GM19395 (cell line): Measurements from ENCODE around the gene DSTN.

Source experiments
- ATAC-seq: cut with Tn5 transposase; IDR thresholded peaks from one replicate; pipeline ENCODE4 v1.9.1; 2021; ENCODE audit warnings: mild to moderate bottlenecking, moderate library complexity; ENCODE audit not compliant: unreplicated experiment

DSTN gene

DNA sequence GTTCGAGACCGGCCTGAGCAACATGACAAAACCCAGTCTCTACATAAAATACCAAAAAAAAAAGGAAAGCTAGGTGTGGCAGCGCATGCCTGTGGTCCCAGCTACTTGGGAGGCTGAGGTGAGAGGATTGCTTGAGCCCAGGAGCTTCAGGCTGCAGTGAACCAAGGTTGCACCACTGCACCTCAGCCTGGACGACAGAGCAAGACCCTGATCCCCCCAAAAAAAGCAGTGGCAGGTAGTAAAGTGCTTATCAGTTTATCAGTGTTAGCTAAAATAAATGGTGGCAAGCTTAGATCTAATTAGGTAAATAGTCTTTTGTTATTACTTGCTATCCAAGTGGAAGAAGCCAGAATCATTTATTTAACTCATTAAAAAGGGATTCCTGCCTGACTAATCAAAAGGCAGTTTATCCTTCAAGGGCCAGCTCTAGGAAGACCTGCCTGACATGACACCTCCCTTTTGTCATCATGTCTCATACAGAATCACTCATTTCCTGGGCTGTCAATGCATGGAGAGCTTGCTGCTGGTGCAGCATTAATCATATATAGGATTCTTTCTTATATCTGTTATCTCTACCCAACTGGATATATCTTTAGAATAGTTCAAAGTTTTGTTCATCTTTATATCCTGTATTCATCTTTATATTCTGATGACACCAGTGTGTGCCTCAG, 9.6 kb downstream of the DSTN start:
- ATAC-seq = no peak

DNA sequence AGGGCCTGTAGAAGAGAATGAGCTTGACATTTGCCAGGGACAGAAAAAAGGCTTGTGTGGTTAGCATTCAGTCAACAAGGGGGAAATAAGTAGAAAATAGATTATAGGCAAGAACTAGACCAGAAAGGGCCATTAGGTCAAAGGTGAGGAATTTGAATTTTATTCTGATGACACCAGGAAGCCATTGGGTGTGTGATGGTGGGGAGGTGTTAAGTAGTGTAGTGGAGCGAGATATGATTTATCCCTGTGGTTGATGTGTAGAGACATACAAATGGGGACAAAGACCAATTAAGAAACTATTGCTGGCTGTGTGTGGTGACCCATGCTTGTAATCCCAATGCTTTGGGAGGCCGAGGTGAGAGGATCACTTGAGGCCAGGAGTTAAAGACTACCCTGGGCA, 11.0 kb downstream of the DSTN start:
- no peak for ATAC-seq

DNA sequence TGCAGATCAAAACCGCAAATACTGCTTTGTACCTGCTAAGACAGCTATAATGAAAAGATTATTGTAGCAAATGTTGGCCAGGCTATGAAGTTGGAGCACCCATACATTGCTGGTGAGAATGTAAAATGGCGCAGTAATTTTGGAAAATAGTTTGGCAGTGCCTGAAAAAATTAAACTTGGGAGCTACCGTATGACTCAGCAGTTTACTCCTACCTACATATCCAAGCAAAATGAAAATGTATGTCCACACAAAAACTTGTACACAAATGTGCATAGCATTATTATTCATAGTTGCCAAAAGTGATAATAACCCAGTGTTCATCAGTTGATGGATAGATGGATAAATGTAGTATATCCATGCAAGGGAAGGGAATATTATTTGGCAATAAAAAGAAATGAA, 13.3 kb downstream of the DSTN start:
- ATAC-seq = no peak

DNA sequence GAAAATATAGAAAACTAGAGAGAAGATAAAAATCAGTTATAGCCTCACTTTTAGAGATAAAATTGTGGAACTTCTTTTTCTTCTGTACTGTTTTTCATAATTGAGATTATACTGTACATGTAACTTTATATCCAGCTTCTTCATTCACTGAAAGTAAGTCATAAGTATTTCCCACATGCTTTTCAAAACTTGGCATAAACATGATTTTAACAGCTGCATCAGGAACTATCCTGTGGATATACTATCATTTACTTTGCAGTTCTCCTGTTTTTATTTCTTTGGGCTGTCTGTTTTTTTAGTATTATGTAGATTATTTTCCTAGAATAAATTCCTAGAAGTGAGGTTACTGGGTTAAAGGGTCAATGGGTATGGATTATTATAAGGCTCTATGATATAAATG, 14.8 kb downstream of the DSTN start:
- no peak for ATAC-seq

DNA sequence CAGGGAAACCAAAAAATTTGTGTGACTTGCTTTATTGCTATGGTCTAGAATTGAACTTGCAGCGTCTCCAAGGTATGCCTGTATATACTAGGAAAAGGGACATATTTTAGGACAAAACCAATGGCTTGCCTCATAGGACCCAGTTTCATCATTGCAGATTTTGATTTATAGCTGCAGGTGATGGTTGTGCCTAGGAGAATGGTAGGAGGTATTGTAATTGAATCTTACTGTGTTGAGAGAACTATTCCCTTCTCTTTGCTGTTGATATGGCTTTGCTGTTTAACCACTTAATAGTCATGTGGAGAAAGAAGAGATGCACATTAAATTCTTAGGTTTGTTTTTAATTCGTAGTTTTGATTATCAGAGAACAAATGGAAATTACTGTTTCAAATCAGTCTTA, 16.4 kb downstream of the DSTN start:
- no peak for ATAC-seq

DNA sequence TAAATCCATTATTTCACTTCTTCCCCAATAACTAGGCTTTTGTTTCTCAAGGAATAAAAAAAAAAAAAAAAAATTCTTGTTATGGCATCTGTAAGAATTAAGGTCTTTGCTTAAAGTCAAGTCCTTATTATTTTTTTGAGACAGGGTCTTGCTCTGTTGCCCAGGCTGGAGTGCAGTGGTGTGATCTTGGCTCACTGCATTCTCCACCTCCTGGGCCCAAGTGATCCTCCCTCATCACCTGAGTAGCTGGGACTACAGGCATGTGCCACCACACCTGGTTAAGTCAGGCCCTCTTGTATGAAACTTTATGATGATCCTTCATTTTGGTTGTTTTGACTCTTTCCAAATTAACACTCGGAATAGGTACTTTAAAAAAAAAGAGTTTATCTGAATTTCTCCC, 17.3 kb downstream of the DSTN start:
- ATAC-seq = no peak

DNA sequence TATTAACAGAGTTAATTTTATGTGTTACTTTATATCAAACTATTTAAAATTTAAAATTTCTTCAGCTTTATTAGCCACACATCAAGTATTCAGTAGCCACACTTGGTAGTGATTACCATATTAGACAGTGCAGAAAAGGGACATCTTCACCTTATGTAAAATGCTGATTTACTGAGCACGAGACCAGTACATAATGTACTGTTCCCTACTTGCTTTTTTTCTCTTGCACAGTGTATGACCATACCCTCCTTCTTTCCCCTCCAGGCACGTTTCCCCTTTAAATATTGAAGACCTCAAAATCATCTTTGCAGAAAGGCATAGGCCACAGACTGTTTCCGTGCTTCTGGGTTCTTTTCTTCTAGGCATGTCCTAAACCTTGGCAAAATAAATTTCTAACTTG, 17.9 kb downstream of the DSTN start:
- no peak for ATAC-seq

DNA sequence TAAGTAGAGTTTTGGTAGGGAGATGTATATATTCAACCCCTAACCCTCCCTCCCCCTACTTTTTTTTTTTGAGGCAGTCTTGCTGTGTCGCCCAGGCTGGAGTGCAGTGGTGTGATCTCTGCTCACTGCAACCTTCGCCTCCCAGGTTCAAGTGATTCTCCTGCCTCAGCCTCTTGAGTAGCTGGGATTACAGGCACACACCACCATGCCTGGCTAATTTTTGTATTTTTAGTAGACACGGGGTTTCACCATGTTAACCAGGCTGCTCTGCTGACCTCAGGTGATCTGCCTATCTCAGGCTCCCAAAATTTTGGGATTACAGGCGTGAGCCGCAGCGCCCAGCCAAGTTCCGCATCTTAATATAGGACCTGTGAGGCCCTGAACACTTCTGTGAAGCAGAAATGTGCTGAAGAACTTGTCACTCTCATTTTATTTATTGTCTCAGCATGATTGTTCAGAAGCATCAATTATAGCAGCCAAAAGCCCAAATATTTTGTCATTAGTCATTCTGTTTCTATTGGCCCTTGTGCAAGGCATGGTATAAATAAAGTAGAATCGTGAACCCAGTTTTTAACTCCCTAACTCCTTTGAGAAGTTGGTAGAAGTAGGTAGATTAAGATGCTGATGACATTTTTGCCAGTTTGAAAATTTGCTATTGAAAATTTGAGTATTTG, 19.4 kb downstream of the DSTN start:
- ATAC-seq = no peak

DNA sequence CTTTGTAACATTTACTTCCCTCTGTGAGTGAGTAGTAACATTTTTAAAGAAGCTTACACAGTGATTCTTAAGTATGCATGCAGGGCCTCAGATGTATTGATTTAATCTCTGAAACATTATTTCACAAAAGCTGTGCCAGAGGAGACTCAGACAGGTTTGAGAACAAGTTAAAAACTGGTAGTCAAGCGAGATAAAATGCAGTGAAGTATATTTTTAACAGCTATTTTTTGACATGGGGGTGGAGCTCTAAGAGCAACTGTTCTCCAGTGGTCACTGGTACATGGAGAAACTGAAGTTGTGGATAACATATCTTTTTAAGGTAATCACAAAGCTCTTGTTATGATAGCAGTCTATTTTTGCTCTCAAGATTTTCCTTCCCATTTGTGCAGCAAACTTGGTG, 20.4 kb downstream of the DSTN start:
- no peak for ATAC-seq

DNA sequence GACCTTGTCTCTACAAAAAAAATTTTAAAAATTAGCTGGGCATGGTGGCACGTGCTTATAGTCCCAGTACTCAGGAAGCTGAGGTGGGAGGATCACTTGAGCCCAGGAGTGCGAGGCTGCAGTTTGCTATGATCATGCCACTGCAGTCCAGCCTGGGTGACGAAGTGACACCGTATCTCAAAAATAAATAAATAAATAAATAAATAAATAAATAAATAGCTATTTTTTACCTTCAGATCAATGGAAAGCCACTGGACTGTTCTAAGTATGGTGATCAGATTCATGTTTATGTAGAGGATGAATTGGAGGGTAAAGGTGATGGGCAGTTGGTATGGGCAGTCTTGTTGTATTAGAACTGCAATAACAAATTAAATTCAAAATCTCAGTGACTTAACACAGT, 24.0 kb downstream of the DSTN start:
- ATAC-seq = no peak

DNA sequence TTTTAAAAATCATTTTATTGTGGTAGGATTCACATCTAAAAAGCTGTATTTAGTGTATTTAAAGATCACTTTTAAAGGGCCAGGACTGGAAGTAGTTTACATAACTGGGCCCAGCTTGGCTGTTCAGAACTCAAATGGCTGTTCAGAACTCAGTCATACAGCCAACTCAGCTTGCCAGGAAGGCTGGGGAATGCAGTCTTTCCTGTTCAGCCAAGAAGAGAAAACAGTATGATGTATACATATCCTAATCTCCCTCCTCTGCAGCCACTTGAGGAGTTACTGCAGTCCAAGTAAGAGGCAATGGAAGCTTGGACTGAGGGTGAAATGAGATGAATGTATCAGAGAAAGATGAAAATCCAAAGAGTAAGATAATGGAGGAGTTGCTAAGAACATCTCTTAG, 24.6 kb downstream of the DSTN start:
- no peak for ATAC-seq

DNA sequence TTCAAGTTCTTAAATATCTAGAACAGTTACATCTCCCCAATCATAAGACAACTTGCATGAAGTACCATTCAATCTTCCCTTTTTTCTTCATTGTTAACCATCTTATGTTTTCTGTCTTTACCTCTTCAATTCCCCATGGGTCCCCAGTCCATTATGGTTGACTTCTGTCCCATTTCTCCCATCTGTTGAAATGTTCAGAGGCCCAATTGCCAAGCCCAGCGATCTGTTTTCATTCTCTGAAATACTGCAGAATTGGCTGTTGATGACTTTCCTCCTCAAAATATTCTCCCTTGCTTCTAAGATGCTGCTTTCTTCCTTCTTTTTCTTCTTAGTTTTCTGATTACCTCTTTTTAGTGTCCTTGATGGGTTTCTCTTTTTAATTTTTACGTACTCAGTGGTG, 26.0 kb downstream of the DSTN start:
- no peak for ATAC-seq

DNA sequence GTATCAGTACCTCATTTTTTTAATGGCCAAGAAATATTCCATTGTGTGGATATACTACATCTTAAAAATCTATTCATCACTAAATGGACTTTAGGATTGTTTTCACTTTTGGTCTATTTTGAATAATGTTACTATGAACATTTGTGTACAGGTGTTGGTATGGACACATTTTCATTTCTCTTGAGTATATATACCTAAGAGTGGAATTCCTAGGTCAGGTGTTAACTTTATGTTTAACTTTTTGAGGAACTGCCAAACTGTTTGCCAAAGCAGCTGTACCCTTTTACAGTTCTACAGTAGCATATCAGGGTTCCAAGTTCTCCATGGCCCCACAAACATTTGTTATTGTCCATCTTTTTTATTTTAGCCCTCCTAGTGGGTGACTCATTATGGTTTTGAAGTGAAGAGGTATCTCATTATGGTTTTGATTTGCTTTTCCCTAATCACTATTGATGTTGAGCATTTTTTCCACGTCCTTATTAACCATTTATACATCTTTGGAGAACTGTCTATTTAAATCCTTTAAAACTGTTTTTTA, 28.2 kb downstream of the DSTN start:
- ATAC-seq = no peak

DNA sequence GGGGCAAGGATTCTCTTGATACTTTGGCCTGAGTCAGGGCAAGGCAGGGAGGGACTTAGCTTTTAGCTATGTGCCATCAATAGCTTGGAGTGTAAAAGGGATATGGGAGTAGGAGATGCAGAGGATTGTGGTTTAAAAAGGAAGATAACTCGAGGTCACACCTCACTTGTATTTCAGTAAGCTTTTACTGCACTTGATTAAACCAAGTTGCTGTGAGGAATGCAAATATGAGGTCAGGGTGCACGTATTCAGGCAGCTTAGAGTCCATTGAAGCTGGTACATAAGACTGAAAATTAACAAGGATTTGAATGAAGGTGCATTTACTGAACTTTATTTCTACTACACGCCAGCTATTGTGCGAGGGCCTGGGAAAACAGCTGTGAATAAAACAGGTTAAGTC, 32.1 kb downstream of the DSTN start:
- no peak for ATAC-seq

DNA sequence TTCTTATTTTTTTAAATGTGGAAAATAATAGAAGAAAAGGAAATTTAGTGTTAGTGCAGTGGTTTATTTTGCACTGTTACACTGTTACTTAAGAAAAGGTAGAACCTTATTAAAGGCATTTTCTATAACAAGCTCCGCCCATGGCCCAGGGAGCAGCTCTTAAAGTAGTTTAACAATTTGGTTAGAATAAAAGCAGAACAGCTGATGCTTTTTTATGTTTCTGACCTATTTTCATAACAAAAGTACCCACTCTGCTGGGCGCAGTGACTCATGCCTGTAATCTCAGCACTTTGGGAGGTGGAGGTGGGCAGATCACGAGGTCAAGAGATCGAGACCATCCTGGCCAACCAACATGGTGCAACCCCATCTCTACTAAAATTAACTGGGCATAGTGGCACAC, 32.6 kb downstream of the DSTN start:
- ATAC-seq = no peak

DNA sequence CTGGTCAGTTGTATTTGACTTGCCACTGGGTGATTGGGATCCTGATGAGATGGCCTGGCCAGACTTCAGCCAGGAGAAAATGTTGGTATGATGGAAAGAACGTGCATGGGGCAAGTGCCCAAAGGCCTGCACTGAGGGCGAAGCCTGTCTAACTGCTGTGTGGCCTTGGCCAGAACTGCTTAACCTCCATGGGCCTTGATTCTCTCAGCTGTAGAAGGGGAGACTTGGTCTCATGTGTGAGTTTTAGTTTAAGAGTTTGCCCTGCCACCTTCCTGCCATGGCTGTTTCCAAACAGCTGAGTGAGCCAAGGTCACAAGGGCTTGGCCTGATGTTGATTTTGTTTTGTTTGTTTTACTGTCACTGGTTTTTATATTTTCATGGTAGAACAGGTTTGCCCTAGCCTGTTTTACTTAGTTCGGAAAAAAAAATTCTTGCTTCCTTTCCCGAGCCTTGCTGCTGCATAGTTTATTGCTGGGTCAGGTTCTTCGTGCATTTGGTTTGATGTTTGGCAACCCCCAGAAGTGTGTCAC, 35.3 kb downstream of the DSTN start:
- no peak for ATAC-seq

DNA sequence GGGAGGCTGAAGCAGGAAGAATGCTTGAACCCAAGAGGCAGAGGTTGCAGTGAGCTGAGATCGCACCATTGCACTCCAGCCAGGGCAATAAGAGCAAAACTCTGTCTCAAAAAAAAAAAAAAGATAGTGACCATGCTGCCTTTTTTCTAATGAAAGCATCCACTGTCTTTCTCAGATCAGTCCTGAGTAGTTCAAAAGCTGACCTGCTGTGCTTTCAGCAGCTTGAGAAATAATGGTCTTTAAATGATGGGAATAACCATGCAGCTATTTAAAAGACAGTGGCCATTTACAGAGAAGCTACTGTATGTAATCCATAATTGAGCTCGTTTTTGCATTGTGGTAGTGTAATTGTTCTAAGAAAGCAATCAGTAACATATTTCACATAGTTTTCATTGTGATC, 36.1 kb downstream of the DSTN start:
- no peak for ATAC-seq

DNA sequence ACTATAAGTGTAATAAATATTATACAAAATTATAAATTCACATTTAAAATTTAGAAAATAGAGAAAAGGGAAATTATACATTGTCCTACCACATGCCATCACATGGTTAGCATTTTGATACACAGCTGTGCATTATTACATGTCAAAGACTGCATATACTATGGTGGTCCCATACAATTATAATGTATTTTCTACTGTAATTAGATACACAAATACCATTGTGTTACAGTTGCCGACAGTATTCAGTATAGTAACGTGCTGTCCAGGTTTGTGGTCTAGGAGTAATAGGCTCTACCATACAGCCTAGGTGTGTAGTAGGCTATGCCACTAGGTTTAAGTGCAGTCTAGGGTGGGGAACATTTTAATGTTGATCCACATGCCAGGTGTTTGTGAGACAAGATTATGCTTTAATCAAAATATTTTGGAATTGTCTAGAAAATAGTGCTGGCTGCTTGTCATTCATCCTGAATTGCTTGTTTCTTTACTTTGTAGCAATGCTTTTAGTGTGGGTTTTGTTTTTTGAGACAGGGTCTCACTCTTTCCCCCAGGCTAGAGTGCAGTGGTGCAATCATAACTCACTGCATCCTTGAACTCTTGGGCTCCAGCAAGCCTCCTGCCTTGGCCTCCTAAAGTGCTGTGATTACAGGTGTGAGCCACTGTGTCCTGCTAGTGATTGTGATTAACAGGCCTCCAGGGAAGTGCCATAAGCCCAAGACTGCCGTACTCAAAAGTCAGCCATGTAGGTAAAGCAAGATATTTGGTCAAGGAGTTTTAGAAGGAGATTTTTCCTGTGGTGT, 39.0 kb downstream of the DSTN start:
- no peak for ATAC-seq

DNA sequence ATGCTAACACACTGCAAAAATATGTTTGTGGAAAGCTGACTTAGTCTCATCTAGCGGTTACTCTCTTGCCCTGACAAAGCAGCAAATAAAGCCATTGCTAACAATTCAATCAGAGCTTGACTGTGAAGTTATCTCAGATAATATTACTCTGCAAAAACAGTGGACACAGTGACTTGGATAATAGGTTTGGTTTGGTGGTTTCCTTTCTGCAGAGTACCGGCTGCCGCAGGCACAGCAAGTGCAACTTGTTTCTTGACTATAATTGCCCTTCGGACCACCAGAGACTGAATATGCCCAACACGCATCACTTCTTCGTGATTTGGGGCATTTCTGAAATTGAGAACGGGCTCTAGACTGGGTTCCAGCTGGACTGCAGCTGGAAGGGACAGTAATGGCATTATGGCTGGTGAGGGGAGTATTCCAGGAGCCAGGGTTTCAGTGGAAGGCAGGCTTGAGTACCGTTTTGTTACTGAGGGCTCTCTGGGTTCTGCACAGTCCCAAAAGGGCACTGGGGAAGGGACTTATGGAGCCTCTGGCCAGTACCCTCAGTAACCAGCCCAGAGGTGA, 40.0 kb downstream of the DSTN start:
- no peak for ATAC-seq

DNA sequence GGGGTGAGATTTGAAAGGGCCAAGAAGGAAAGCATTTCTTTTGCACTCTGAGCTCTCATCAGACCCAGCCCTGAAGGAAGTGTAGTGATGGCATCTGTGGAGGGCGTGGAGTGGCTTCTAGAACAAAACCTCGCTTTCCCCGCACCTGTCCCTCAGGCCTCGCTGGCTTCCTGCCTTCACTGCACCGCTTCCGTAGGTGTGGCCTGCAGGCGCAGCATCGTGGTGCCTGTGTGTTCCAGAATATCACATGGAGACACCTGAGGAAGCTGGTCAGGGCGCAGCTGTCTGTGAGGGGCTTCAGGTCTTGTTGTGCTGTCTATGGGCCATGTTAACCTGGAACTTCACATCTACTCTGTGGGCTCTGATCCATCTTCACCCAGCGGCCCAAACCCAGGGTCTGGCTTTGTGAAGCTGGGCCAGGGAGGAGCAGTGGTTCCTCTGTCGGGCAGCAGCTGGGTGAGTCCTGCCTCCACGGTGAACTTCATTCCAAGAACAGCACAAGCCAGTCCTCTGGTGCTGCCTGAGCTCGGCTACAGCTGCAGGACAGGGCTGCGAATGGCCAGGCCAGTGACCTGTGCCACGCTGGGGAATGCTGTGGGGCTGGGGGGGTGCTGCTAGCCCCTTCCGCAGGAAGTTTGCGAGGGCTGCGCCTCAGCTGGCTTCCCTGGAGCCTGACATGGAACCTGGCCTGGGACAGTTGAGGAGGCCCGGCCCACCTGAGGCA, 40.9 kb downstream of the DSTN start:
- no peak for ATAC-seq

DNA sequence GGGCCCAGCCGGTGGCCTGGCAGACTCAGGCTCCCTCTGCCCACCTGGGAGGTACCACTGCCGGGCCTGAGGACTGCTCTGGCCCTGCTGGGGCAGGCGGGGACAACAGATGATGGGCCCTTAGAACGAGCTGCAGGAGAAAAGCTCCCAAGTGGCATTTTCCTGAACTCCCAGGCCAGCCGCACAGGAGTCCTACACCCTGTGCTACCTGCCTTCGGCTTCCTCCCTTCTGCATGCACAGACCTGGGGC, 41.3 kb downstream of the DSTN start:
- no peak for ATAC-seq
